ENCODE results near the gene UBL7. TPM values are rescaled to one million over a fixed set of nuclear protein-coding genes. Genes with fewer than 3 reads are reported as not detected.
A peak's percentile ranks its signal among the peaks of the same experiment; 100 is the strongest.

UBL7 gene
- total RNA-seq, 4 donors from 2014 or later, result 27.3 to 66.0 (median 40.4) TPM

- DNase-seq (ENCODE audit: low spot score in 2 of 2), result no peak
- no peak overlapping the region for H3K4me3 ChIP-seq
- TF ChIP-seq EP300 (IDR thresholded peaks at IDR 0.05) (peak in 1 of 2 donors; percentile 41), CTCF (IDR thresholded peaks at IDR 0.05) (no peak), POLR2A (IDR thresholded peaks at IDR 0.05) (no peak)
- WGBS, 2 donors, result 41 to 52% methylated on average over 14 of the region's 14 CpGs
- H3K4me1 ChIP-seq, result peaks cover 0 to 27% (median 5%) of the 10 kb centered on the region in 4 donors
- no peaks in the 10 kb centered on the region for H3K9me3 ChIP-seq
- peaks cover 0 to 41% (median 0%) of the 10 kb centered on the region in 3 donors for H3K36me3 ChIP-seq
- no peaks in the 10 kb centered on the region for H3K27me3 ChIP-seq
- peak overlapping the region in 2 of 4 donors; percentile 33 to 45 for H3K27ac ChIP-seq
Measured at GRCh38 chr15:74443100-74443909, 17.7 kb downstream of the UBL7 start.

- peaks cover 0 to 27% (median 5%) of the 10 kb centered on the region in 4 donors for H3K4me1 ChIP-seq
- DNase-seq (ENCODE audit: low spot score in 2 of 2), result no peak
- peaks cover 0 to 34% (median 0%) of the 10 kb centered on the region in 3 donors for H3K36me3 ChIP-seq
- H3K27ac ChIP-seq, result peak overlapping the region in 1 of 4 donors; percentile 45
- H3K9me3 ChIP-seq, result no peaks in the 10 kb centered on the region
- TF ChIP-seq CTCF (IDR thresholded peaks at IDR 0.05), result no peak
- TF ChIP-seq POLR2A (IDR thresholded peaks at IDR 0.05), result no peak
- no peak for TF ChIP-seq EP300 (IDR thresholded peaks at IDR 0.05)
- no peaks in the 10 kb centered on the region for H3K27me3 ChIP-seq
- H3K4me3 ChIP-seq, result no peak overlapping the region
- 50 to 60% methylated on average over 3 of the region's 3 CpGs for WGBS, 2 donors
Measured at GRCh38 chr15:74442604-74443003, 18.4 kb downstream of the UBL7 start.

DNA sequence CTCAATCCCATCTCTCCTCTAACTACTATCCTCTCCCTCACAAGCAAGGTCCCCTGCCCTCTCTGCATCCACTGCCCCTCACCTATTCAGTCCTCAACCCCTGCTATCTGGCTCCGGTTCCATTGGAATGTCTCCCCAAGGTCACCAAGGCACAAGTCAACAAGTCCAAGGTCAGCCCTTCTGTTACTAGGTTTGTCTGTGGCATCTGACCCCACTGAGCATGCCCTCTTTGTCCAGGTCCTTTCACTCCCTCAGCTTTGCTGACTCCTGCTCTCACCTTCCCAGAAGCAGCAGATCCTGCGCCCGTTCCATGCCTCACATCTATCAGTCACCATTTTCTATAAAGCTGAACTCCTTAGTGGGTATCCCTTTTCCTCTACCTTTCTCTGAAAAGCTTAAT lies 18.9 kb downstream of the UBL7 start:
- Histone ChIP-seq H3K27me3 (no peaks in the 10 kb centered on the region), H3K4me1 (peaks cover 0 to 27% (median 5%) of the 10 kb centered on the region in 4 donors), H3K9me3 (no peaks in the 10 kb centered on the region), H3K36me3 (peaks cover 0 to 29% (median 0%) of the 10 kb centered on the region in 3 donors), H3K4me3 (no peak overlapping the region), H3K27ac (no peak overlapping the region)
- no peak for TF ChIP-seq POLR2A (IDR thresholded peaks at IDR 0.05)
- no peak for TF ChIP-seq EP300 (IDR thresholded peaks at IDR 0.05)
- TF ChIP-seq CTCF (IDR thresholded peaks at IDR 0.05), result no peak
- no peak for DNase-seq (ENCODE audit: low spot score in 2 of 2)
- 82 to 84% methylated on average over 3 of the region's 3 CpGs for WGBS, 2 donors

DNA sequence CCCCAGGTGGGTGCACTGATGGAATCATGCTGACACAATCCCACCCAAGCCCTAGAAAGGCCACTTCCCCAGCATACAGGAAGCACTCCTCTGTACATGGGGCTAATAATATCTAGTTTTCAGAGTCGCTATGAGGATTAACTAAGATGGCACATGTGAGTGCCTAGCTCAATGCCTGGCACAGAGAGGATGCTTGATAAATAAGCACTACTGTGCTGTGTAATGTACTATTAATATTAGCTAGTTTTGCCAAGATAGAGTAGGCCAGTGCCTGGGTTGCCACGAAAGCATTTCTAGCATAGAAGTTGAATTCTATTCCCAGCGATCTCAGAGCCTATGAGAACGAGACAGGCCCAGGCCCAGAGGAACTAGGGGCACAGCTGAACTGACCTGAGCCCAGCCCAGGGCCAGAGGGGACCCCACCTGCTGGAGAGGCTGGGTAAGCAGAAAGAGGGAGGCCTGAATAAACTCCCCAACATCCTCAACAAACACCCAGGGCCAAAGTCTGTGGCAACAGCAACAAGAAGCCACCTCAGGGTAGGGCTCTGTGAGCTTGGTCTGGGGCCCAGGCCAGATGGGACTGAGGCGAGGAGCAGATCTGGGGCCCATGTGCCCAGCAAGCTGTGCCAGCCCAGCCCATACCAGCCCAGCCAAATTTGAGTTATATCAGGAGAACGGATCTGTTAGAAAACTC lies 19.6 kb downstream of the UBL7 start:
- H3K27me3 ChIP-seq, result no peaks in the 10 kb centered on the region
- no peaks in the 10 kb centered on the region for H3K9me3 ChIP-seq
- peaks cover 0 to 22% (median 0%) of the 10 kb centered on the region in 3 donors for H3K36me3 ChIP-seq
- no peak for DNase-seq (ENCODE audit: low spot score in 2 of 2)
- 71 to 82% methylated on average over 6 of the region's 6 CpGs for WGBS, 2 donors
- TF ChIP-seq EP300 (IDR thresholded peaks at IDR 0.05), result no peak
- TF ChIP-seq CTCF (IDR thresholded peaks at IDR 0.05), result no peak
- TF ChIP-seq POLR2A (IDR thresholded peaks at IDR 0.05), result no peak
- no peak overlapping the region for H3K27ac ChIP-seq
- H3K4me1 ChIP-seq, result peaks cover 0 to 27% (median 5%) of the 10 kb centered on the region in 4 donors
- H3K4me3 ChIP-seq, result no peak overlapping the region
